HCT116 (cell line): ENCODE measurements around the gene RIT2. TPM values are rescaled to one million over a fixed set of nuclear protein-coding genes. Genes with fewer than 3 reads are reported as not detected.

Experiments used
- ATAC-seq: fragments of 200-7000 bp; cut with Tn5 transposase; 2 replicates; pipeline ENCODE4 v1.9.1; 2020; ENCODE audit warnings: mild to moderate bottlenecking, moderate library complexity
- BruUV-seq: library from RNA; stranded (reverse); fragments of 400-500 nt; replicated peaks from 2 replicates; lab custom pipeline; 2021; lab: Mats Ljungman, UMichigan
- CTCF ChIA-PET: fragments of 300-600 bp; sonication (Branson Sonifier 250); formaldehyde crosslinking; loops from one replicate; lab custom pipeline; 2021; ENCODE audit warnings: antibody characterized with exemption; lab: Charles Lee
- POLR2A ChIA-PET: fragments of 300-600, 350-600 bp; sonication (Branson Sonifier 250); formaldehyde crosslinking; loops from one replicate; lab custom pipeline; 2021; ENCODE audit warnings: antibody characterized with exemption; lab: Charles Lee
- RAD21 ChIA-PET, 2 experiments: fragments of 300-600 bp; sonication (Branson Sonifier 250); formaldehyde crosslinking; loops; one replicate each; lab custom pipeline; 2023; ENCODE audit warnings: low total read pairs in 2 of 2; ENCODE audit not compliant: uncharacterized antibody in 2 of 2, unreplicated experiment in 2 of 2, low non-redundant PET in 1 of 2; lab: Charles Lee
- DNase-seq: peaks from one replicate; pipeline ENCODE4 v3.0.0-alpha.2; 2010; ENCODE audit warnings: low read depth, low spot score
- H2AFZ ChIP-seq: fragments of 200-600 bp; shearing (Covaris generic), sonication (generic); 2 replicates; pipeline ENCODE4 v1.6.1; 2017; ENCODE audit warnings: low read depth, mixed run types, mixed read lengths, antibody characterized with exemption, low read length; ENCODE audit not compliant: poor library complexity, severe bottlenecking
- H3K27ac ChIP-seq: 2 replicates; pipeline ENCODE4 v1.5.1; 2012; ENCODE audit warnings: low read depth, low read length
- H3K27me3 ChIP-seq: fragments of 200-600 bp; sonication (generic); 2 replicates; pipeline ENCODE4 v1.6.1; 2016; ENCODE audit warnings: mixed run types, low read length, mixed read lengths; ENCODE audit not compliant: insufficient read depth
- H3K36me3 ChIP-seq, 2 experiments: fragments of 200-500 bp in 1 of 2; fragments of 200-600 bp in 1 of 2; sonication (Bioruptor generic) in 1 of 2; sonication (generic) in 1 of 2; 2 replicates each; pipeline versions ENCODE4 v1.5.1 to v1.6.1; 2014 to 2016; ENCODE audit warnings: low read length in 2 of 2, inconsistent platforms in 1 of 2, mixed read lengths in 1 of 2, mixed run types in 1 of 2; ENCODE audit not compliant: insufficient read depth in 2 of 2, control insufficient read depth in 1 of 2
- H3K4me1 ChIP-seq, 2 experiments: fragments of 200-600 bp in 1 of 2; sonication (generic) in 1 of 2; 2 replicates each; pipeline versions ENCODE4 v1.5.1 to v1.6.1; 2012 to 2017; ENCODE audit warnings: low read length in 2 of 2, inconsistent platforms in 1 of 2, mild to moderate bottlenecking in 1 of 2, mixed read lengths in 1 of 2, mixed run types in 1 of 2, moderate library complexity in 1 of 2; ENCODE audit not compliant: insufficient read depth in 2 of 2, control insufficient read depth in 1 of 2
- H3K4me2 ChIP-seq: fragments of 200-600 bp; sonication (generic); 2 replicates; pipeline ENCODE4 v1.6.1; 2017; ENCODE audit warnings: mixed run types, low read length, mixed read lengths
- H3K4me3 ChIP-seq, 2 experiments: fragments of 200-600 bp in 1 of 2; sonication (generic) in 1 of 2; replicated peaks in 1 of 2; 2 replicates each; pipeline ENCODE4 v1.5.1; 2011 to 2016; ENCODE audit warnings: low read length in 2 of 2, control low read depth in 1 of 2, low read depth in 1 of 2, mild to moderate bottlenecking in 1 of 2, mixed read lengths in 1 of 2, mixed run types in 1 of 2
- H3K79me2 ChIP-seq: fragments of 200-600 bp; sonication (generic); 2 replicates; pipeline ENCODE4 v1.6.1; 2017; ENCODE audit warnings: mild to moderate bottlenecking, mixed run types, low read length, moderate library complexity, mixed read lengths; ENCODE audit not compliant: insufficient read depth
- H3K9ac ChIP-seq: fragments of 200-600 bp; sonication (generic); 2 replicates; pipeline ENCODE4 v1.6.1; 2016; ENCODE audit warnings: low read length, mixed read lengths
- H3K9me2 ChIP-seq: fragments of 200-600 bp; sonication (generic), shearing (Covaris generic); 2 replicates; pipeline ENCODE4 v1.6.1; 2017; ENCODE audit warnings: mixed run types, mild to moderate bottlenecking, moderate library complexity; ENCODE audit not compliant: insufficient read depth
- H3K9me3 ChIP-seq, 2 experiments: fragments of 200-500 bp in 1 of 2; fragments of 200-600 bp in 1 of 2; sonication (Bioruptor generic) in 1 of 2; sonication (generic) in 1 of 2; 2 replicates each; pipeline ENCODE4 v1.6.1; 2014 to 2017; ENCODE audit warnings: low read length in 2 of 2, mixed read lengths in 2 of 2, inconsistent platforms in 1 of 2, low read depth in 1 of 2, mild to moderate bottlenecking in 1 of 2, mixed run types in 1 of 2, moderate library complexity in 1 of 2; ENCODE audit not compliant: control insufficient read depth in 1 of 2, insufficient read depth in 1 of 2
- H4K20me1 ChIP-seq: fragments of 200-600 bp; sonication (generic), shearing (Covaris generic); 2 replicates; pipeline ENCODE4 v1.6.1; 2017; ENCODE audit warnings: mixed run types, mild to moderate bottlenecking, moderate library complexity; ENCODE audit not compliant: insufficient read depth
- ATF3 ChIP-seq: IDR thresholded peaks from 2 replicates; pipeline ENCODE4 v1.6.1; 2012
- CTCF ChIP-seq, 3 experiments: fragments of 200-600 bp in 1 of 3; sonication (generic) in 1 of 3; IDR thresholded peaks in 2 of 3; conservative IDR thresholded peaks in 1 of 3; 2 replicates each; pipeline ENCODE4 v1.5.1; 2012 to 2017; ENCODE audit warnings: low read depth in 2 of 3, low read length in 2 of 3, antibody characterized with exemption in 1 of 3, borderline replicate concordance in 1 of 3, control low read depth in 1 of 3, mild to moderate bottlenecking in 1 of 3, mixed read lengths in 1 of 3, mixed run types in 1 of 3, moderate library complexity in 1 of 3; ENCODE audit not compliant: insufficient read depth in 1 of 3
- EGR1 ChIP-seq: IDR thresholded peaks from 2 replicates; pipeline ENCODE4 v1.6.1; 2012; ENCODE audit warnings: low read depth
- ELF1 ChIP-seq: IDR thresholded peaks from 2 replicates; pipeline ENCODE4 v1.6.1; 2012; ENCODE audit warnings: low read depth, borderline replicate concordance
- EZH2 ChIP-seq: fragments of 200-600 bp; sonication (generic); IDR thresholded peaks from 2 replicates; pipeline ENCODE4 v1.6.1; 2017; ENCODE audit warnings: antibody characterized with exemption, mixed run types
- FOSL1 ChIP-seq: IDR thresholded peaks from 2 replicates; pipeline ENCODE4 v1.6.1; 2012; ENCODE audit warnings: low read depth
- JUND ChIP-seq: IDR thresholded peaks from 2 replicates; pipeline ENCODE4 v1.6.1; 2012
- SP1 ChIP-seq: IDR thresholded peaks from 2 replicates; pipeline ENCODE4 v1.6.1; 2012; ENCODE audit warnings: low read depth
- ZBTB33 ChIP-seq: IDR thresholded peaks from 2 replicates; pipeline ENCODE4 v1.6.1; 2011; ENCODE audit warnings: mild to moderate bottlenecking, low read length, moderate library complexity; ENCODE audit not compliant: insufficient replicate concordance; ENCODE audit errors: extremely low read depth
- ZFX ChIP-seq: fragments of 450-650 bp; IDR thresholded peaks from 2 replicates; pipeline ENCODE4 v1.6.1; 2017
- ZNF274 ChIP-seq: fragments of 200-500 bp; sonication (Bioruptor generic); IDR thresholded peaks from 2 replicates; pipeline ENCODE4 v1.6.1; 2014; ENCODE audit warnings: mild to moderate bottlenecking, low read depth, low read length, inconsistent platforms
- intact Hi-C: fragments of 100-400 bp; cut with micrococcal nuclease; formaldehyde crosslinking; loops from 2 replicates; pipeline ENCODE4 v1.10.0; 2022
- total RNA-seq: library from RNA; stranded (reverse); gene quantifications from one replicate; pipeline ENCODE4 v1.2.1, GENCODE V29; 2021; ENCODE audit not compliant: unreplicated experiment

Gene RIT2
- total RNA-seq, 1 experiment from 2014 or later, result not detected

GRCh38 chr18:43067570-43067969, 47.9 kb downstream of the RIT2 start:
- no peaks in the 10 kb centered on the region for H3K4me1 ChIP-seq
- H3K9me3 ChIP-seq, result peaks cover 5 to 27% of the 10 kb centered on the region in 2 experiments; a peak in 1 of 4 replicates
- no peaks in the 10 kb centered on the region for H3K36me3 ChIP-seq
- DNase-seq, result no peak
- no peak overlapping the region for H3K4me3 ChIP-seq
- no peak for ATAC-seq
- H4K20me1 ChIP-seq, result no peaks in the 10 kb centered on the region
- no peak overlapping the region for H3K9ac ChIP-seq
- no peaks in the 10 kb centered on the region for H3K27me3 ChIP-seq
- ChIA-PET RAD21 (no interaction called here), POLR2A (no interaction called here), CTCF (no interaction called here)
- intact Hi-C loops, result no loop called here
- H3K79me2 ChIP-seq, result no peaks in the 10 kb centered on the region
- no peak for TF ChIP-seq FOSL1
- no peak for TF ChIP-seq SP1
- no peak for TF ChIP-seq EGR1
- no peak for TF ChIP-seq JUND
- TF ChIP-seq ATF3, result no peak
- no peak for TF ChIP-seq ZFX
- H3K27ac ChIP-seq, result no peak overlapping the region
- H3K9me2 ChIP-seq, result no peaks in the 10 kb centered on the region
- no peak overlapping the region for H2AFZ ChIP-seq
- no peak overlapping the region for H3K4me2 ChIP-seq
- BruUV-seq, result no TSS peak

- no peak for TF ChIP-seq ZBTB33
- TF ChIP-seq SP1, result no peak
- no peak for TF ChIP-seq EZH2
- TF ChIP-seq ELF1, result no peak
- TF ChIP-seq CTCF (IDR thresholded peaks at IDR 0.05 in 2 of 3, conservative IDR thresholded peaks at IDR 0.05 in 1 of 3; ENCODE audit: borderline replicate concordance in 1 of 3, insufficient read depth in 1 of 3, low read depth in 2 of 3, low read length in 2 of 3), result no peak
- TF ChIP-seq ZNF274, result no peak
- POLR2A ChIA-PET, result no interaction called here
- Histone ChIP-seq H3K27ac (no peak overlapping the region), H4K20me1 (no peaks in the 10 kb centered on the region), H3K9ac (no peak overlapping the region), H3K4me2 (no peak overlapping the region), H3K4me3 (no peak overlapping the region), H3K9me2 (no peaks in the 10 kb centered on the region), H3K4me1 (no peaks in the 10 kb centered on the region), H3K27me3 (no peaks in the 10 kb centered on the region), H3K79me2 (no peaks in the 10 kb centered on the region), H2AFZ (no peak overlapping the region), H3K9me3 (peaks cover 20 to 25% of the 10 kb centered on the region in 2 experiments; a peak in 2 of 4 replicates), H3K36me3 (no peaks in the 10 kb centered on the region)
- ATAC-seq (no peak), DNase-seq (no peak)
- RAD21 ChIA-PET, result no interaction called here
- CTCF ChIA-PET, result no interaction called here
- no TSS peak for BruUV-seq
- intact Hi-C loops, result no loop called here
Measured at GRCh38 chr18:43061816-43062215, 53.7 kb downstream of the RIT2 start.
